HEK293T (cell line): ENCODE measurements around the gene ODAD3.

Experiments
- BHLHE40 ChIP-seq: fragments of 450-650 bp; IDR thresholded peaks from 2 replicates; pipeline ENCODE4 v1.6.1; 2016; ENCODE audit warnings: mild to moderate bottlenecking, moderate library complexity, borderline replicate concordance
- CTBP1 ChIP-seq: fragments of 450-650 bp; IDR thresholded peaks from 2 replicates; pipeline ENCODE4 v1.6.1; 2016; ENCODE audit warnings: borderline replicate concordance
- ELF4 ChIP-seq: fragments of 450-650 bp; IDR thresholded peaks from 2 replicates; pipeline ENCODE4 v1.6.1; 2017; ENCODE audit warnings: antibody characterized with exemption
- FOXA1 ChIP-seq: fragments of 450-650 bp; IDR thresholded peaks from 2 replicates; pipeline ENCODE4 v1.6.1; 2016; ENCODE audit warnings: mild to moderate bottlenecking
- FOXK2 ChIP-seq: fragments of 450-650 bp; IDR thresholded peaks from 2 replicates; pipeline ENCODE4 v1.6.1; 2016; ENCODE audit warnings: mild to moderate bottlenecking
- FOXM1 ChIP-seq: fragments of 450-650 bp; IDR thresholded peaks from 2 replicates; pipeline ENCODE4 v1.6.1; 2017; ENCODE audit warnings: mild to moderate bottlenecking, borderline replicate concordance
- HDGF ChIP-seq: fragments of 450-650 bp; IDR thresholded peaks from 2 replicates; pipeline ENCODE4 v1.6.1; 2017; ENCODE audit warnings: antibody characterized with exemption, borderline replicate concordance
- LEF1 ChIP-seq: fragments of 450-650 bp; IDR thresholded peaks from 2 replicates; pipeline ENCODE4 v1.6.1; 2017; ENCODE audit warnings: mild to moderate bottlenecking, borderline replicate concordance
- NFRKB ChIP-seq: fragments of 450-650 bp; IDR thresholded peaks from 2 replicates; pipeline ENCODE4 v1.6.1; 2016; ENCODE audit warnings: mild to moderate bottlenecking, moderate library complexity
- PKNOX1 ChIP-seq: fragments of 450-650 bp; IDR thresholded peaks from 2 replicates; pipeline ENCODE4 v1.6.1; 2016
- SP1 ChIP-seq: fragments of 450-650 bp; IDR thresholded peaks from 2 replicates; pipeline ENCODE4 v1.6.1; 2017
- SUZ12 ChIP-seq: fragments of 450-650 bp; IDR thresholded peaks from 2 replicates; pipeline ENCODE4 v1.6.1; 2016; ENCODE audit warnings: mild to moderate bottlenecking
- TARDBP ChIP-seq: fragments of 450-650 bp; IDR thresholded peaks from 2 replicates; pipeline ENCODE4 v1.6.1; 2016

GRCh38 chr19:11373166-11373884 is 61.6 kb downstream of the ODAD3 start:
- TF ChIP-seq FOXM1: no peak
- no peak for TF ChIP-seq HDGF
- peak; percentile 92 for TF ChIP-seq PKNOX1
- no peak for TF ChIP-seq CTBP1
- TF ChIP-seq ELF4: no peak
- no peak for TF ChIP-seq BHLHE40
- TF ChIP-seq NFRKB: no peak
- no peak for TF ChIP-seq SP1
- no peak for TF ChIP-seq SUZ12
- no peak for TF ChIP-seq TARDBP
- no peak for TF ChIP-seq FOXA1
- no peak for TF ChIP-seq FOXK2
- no peak for TF ChIP-seq LEF1
